ENCODE data around the gene MCOLN2.

DNA sequence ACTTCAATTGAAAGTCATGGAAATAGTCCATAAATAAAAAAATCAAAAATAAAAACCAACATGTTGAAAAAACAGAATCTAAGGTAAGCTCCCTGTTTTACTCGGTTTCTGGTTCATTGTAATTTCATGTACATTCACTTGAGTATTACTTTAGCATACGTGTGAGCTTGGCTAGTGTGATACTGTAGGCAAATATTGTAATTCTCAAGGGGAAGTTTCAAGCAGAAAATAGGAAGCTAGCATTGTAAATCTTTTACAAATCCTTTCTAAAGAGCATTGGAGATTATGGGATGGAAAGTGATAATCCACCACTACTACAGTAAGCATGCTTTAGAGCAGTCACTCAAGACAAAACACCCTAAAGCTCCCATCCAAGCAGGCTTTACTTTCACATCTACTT lies 100.6 kb downstream of the MCOLN2 start:
- TF ChIP-seq GABPA (IDR thresholded peaks at IDR 0.05; ENCODE audit: low read depth) (no peak), SPI1 (IDR thresholded peaks at IDR 0.05; ENCODE audit: borderline replicate concordance, low read depth) (no peak), POLR2AphosphoS5 (IDR thresholded peaks at IDR 0.05; ENCODE audit: low read depth) (no peak)
- TF ChIP-seq, protein P1, sequence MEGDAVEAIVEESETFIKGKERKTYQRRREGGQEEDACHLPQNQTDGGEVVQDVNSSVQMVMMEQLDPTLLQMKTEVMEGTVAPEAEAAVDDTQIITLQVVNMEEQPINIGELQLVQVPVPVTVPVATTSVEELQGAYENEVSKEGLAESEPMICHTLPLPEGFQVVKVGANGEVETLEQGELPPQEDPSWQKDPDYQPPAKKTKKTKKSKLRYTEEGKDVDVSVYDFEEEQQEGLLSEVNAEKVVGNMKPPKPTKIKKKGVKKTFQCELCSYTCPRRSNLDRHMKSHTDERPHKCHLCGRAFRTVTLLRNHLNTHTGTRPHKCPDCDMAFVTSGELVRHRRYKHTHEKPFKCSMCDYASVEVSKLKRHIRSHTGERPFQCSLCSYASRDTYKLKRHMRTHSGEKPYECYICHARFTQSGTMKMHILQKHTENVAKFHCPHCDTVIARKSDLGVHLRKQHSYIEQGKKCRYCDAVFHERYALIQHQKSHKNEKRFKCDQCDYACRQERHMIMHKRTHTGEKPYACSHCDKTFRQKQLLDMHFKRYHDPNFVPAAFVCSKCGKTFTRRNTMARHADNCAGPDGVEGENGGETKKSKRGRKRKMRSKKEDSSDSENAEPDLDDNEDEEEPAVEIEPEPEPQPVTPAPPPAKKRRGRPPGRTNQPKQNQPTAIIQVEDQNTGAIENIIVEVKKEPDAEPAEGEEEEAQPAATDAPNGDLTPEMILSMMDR (IDR thresholded peaks at IDR 0.05; ENCODE audit: insufficient read depth, low read length) = no peak
